ENCODE data around the gene NFIA. TPM values are rescaled to one million over a fixed set of nuclear protein-coding genes. Genes with fewer than 3 reads are reported as not detected.

Gene NFIA
- total and polyA plus RNA-seq, 12 donors, result 15.6 to 109 (median 66.3) TPM

DNA sequence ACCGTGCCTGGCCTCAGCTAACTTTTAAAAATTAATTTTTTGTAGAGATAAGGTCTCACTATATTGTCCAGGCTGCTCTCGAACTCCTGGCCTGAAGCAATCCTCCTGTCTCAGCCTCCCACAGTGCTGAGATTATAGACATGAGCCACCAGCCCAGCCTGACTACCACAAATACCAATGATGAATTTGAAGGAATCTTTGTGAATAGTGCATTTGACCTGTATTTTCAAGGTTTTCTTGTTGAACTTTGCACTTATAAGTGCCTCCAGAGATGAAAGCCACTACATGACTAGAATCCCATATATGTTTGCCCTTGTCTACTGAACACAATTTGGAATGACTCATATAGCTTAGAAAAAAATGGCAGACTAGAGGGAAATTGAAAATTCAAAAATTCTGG lies 297.3 kb downstream of the NFIA start:
- WGBS, 4 donors, result 90 to 97% (median 93%) methylated on average over 2 of the region's 2 CpGs
- peaks cover 0 to 11% of the 10 kb centered on the region in 2 donors for H3K36me3 ChIP-seq (replicated peaks in 1 of 2)
- intact Hi-C loops (cut with DNase I), result no loop called here
- H3K9me3 ChIP-seq (replicated peaks in 1 of 3), result no peaks in the 10 kb centered on the region
- no peak overlapping the region for H3K27ac ChIP-seq
- no peak for TF ChIP-seq POLR2A (IDR thresholded peaks at IDR 0.05)
- TF ChIP-seq, protein P1, sequence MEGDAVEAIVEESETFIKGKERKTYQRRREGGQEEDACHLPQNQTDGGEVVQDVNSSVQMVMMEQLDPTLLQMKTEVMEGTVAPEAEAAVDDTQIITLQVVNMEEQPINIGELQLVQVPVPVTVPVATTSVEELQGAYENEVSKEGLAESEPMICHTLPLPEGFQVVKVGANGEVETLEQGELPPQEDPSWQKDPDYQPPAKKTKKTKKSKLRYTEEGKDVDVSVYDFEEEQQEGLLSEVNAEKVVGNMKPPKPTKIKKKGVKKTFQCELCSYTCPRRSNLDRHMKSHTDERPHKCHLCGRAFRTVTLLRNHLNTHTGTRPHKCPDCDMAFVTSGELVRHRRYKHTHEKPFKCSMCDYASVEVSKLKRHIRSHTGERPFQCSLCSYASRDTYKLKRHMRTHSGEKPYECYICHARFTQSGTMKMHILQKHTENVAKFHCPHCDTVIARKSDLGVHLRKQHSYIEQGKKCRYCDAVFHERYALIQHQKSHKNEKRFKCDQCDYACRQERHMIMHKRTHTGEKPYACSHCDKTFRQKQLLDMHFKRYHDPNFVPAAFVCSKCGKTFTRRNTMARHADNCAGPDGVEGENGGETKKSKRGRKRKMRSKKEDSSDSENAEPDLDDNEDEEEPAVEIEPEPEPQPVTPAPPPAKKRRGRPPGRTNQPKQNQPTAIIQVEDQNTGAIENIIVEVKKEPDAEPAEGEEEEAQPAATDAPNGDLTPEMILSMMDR (IDR thresholded peaks at IDR 0.05), result no peak
- DNase-seq, result no peak
- no peaks in the 10 kb centered on the region for H3K4me1 ChIP-seq (replicated peaks in 1 of 2)
- H3K4me3 ChIP-seq, result no peak overlapping the region
- H3K27me3 ChIP-seq, result no peaks in the 10 kb centered on the region

DNA sequence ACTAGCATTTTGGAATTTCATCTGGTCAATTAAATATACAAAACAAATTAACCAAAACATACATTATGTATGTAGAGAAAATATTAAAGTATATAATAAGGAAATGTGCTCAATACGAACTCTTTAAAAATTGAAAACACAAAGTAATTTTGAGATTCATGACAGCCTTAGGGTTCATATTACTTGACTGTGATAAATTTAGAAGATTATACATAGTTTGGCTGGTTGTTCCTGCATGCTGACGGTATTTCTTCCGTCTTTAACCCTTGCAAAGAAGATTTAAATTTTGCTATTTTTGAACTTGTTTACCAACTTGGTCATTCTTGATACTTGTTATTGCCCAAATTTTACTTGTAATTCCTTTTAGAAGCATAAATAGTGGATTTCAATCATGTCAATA lies 298.2 kb downstream of the NFIA start:
- DNase-seq, result no peak
- intact Hi-C loops (cut with DNase I), result no loop called here
- H3K4me1 ChIP-seq (replicated peaks in 1 of 2), result no peaks in the 10 kb centered on the region
- no peaks in the 10 kb centered on the region for H3K9me3 ChIP-seq (replicated peaks in 1 of 3)
- WGBS, 4 donors, result 90 to 95% (median 92%) methylated on average over 3 of the region's 3 CpGs
- no peaks in the 10 kb centered on the region for H3K27me3 ChIP-seq
- no peak for TF ChIP-seq POLR2A (IDR thresholded peaks at IDR 0.05)
- TF ChIP-seq, protein P1 (IDR thresholded peaks at IDR 0.05), result no peak
- H3K27ac ChIP-seq, result no peak overlapping the region
- H3K36me3 ChIP-seq (replicated peaks in 1 of 2), result peaks cover 0 to 11% of the 10 kb centered on the region in 2 donors
- no peak overlapping the region for H3K4me3 ChIP-seq

DNA sequence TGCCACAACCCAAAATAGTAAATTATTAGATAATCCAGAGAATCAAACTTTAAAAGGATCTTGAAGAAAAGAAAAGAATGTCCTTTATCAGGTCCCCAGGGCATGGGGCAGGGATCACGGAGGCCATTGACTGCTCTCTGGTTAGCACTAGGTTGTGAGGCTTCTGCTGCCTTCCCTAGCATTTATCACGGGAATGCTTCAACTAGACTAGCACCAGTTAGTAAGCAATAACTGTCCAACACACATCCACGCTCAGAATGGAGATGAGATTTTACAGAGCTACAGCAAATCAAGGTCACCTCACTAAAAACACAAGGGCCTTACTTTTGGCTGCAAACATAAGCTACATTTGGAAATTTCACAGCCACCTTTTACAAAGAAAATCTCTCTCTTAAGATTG lies 304.0 kb downstream of the NFIA start:
- H3K27ac ChIP-seq, result no peak overlapping the region
- peaks cover 0 to 11% of the 10 kb centered on the region in 2 donors for H3K36me3 ChIP-seq (replicated peaks in 1 of 2)

DNA sequence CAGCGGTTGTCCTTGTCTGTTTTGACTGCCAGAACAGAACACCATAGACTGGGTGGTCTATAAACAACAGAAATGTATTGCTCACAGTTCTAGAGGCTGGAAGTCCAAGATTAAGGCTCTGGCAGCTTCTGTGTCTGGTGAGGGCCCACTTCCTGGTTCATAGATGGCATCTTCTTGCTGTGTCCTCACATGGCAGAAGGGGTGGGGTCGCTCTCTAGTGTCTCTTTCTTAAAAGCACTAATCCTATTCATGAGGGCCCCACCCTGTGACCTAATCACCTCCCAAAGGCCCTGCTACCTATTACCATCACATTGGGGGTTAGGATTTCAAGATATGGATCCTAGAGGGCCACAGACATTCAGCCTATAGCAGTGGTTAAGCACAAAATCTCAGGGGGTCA lies 304.4 kb downstream of the NFIA start:
- Histone ChIP-seq H3K27ac (no peak overlapping the region), H3K9me3 (replicated peaks in 1 of 3) (peaks cover 0 to 5% (median 0%) of the 10 kb centered on the region in 3 donors), H3K36me3 (replicated peaks in 1 of 2) (peaks cover 0 to 11% of the 10 kb centered on the region in 2 donors), H3K27me3 (no peaks in the 10 kb centered on the region), H3K4me1 (replicated peaks in 1 of 2) (no peaks in the 10 kb centered on the region), H3K4me3 (no peak overlapping the region)
- intact Hi-C loops (cut with DNase I), result no loop called here
- no peak for DNase-seq
- no peak for TF ChIP-seq POLR2A (IDR thresholded peaks at IDR 0.05)
- TF ChIP-seq, protein P1 (IDR thresholded peaks at IDR 0.05), result no peak
- 94 to 100% (median 100%) methylated on average over 2 of the region's 2 CpGs for WGBS, 4 donors

More for the DNA sequence above, 304.0 kb downstream of the NFIA start:
- 84 to 94% (median 87%) methylated on average over 3 of the region's 3 CpGs for WGBS, 4 donors
- Histone ChIP-seq H3K27me3 (no peaks in the 10 kb centered on the region), H3K4me3 (no peak overlapping the region), H3K9me3 (replicated peaks in 1 of 3) (peaks cover 0 to 5% (median 0%) of the 10 kb centered on the region in 3 donors), H3K4me1 (replicated peaks in 1 of 2) (no peaks in the 10 kb centered on the region)
- intact Hi-C loops (cut with DNase I), result no loop called here
- DNase-seq, result no peak
- TF ChIP-seq, protein P1 (IDR thresholded peaks at IDR 0.05), result no peak
- TF ChIP-seq POLR2A (IDR thresholded peaks at IDR 0.05), result no peak
